GM12878 (cell line): ENCODE data around the gene HSPA1A.

Experiments
- CHD4 ChIP-seq: fragments of 200-600 bp; sonication (generic); IDR thresholded peaks from 2 replicates; pipeline ENCODE4 v1.6.1; 2016; ENCODE audit warnings: mild to moderate bottlenecking
- POLR2A ChIP-seq: IDR thresholded peaks from 2 replicates; pipeline ENCODE4 v1.6.1; 2011; ENCODE audit warnings: low read depth, mild to moderate bottlenecking, low read length
- TF ChIP-seq, protein P1 (sequence below), 3 experiments: IDR thresholded peaks in 2 of 3; conservative IDR thresholded peaks in 1 of 3; 2 replicates each; pipeline ENCODE4 v1.5.1; 2011; ENCODE audit warnings: low read depth in 3 of 3, low read length in 3 of 3, mild to moderate bottlenecking in 3 of 3, control low read depth in 2 of 3, moderate library complexity in 2 of 3, inconsistent platforms in 1 of 3, mixed read lengths in 1 of 3; ENCODE audit not compliant: control insufficient read depth in 2 of 3, insufficient read depth in 1 of 3; ENCODE audit errors: extremely low read depth in 1 of 3
- TF ChIP-seq, protein P2 (sequence below): IDR thresholded peaks from 2 replicates; pipeline ENCODE4 v1.6.1; 2012; ENCODE audit warnings: mild to moderate bottlenecking, low read depth, low read length

DNA sequence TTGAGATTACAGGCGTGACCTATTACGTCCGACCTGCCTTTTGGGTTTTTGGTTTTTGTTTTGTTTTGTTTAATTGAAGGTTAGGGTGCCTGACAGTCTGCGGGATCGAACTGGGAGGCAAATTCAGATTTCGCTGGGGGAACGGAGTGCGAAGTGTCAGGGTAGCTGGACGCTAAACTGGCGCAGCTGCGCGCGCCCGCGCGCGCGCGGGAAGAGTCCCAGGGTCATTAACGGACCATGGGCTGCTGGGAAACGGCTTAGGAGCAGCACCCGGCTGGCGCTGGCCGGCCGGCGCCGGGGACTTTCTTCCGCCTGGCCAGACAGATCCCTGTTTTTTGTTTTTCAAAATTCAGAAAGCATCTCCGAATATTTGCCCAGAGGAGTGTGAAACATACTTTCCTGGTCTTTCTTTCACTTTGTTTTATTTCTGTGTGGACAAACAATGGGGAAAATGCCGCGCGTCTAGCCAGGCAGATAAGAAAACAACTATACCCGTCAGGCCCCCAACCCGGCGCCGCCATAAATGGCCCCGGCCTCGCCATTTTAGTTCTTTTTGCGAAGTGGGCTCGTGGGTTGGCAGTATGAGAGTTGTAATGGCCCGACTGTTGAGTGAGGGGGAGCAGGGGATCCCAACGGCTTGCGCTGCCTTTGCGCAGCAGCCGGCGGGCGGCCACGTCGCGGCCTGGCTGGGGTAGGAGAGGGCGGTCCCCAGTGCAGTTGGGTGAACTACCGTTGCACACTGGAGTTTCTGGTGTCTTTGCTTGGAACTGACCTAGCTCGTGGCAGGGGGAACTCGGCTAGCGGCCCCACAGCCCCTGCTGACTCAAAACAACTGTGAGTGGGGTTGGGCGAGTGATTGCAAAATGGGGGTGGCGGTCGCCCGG, 19.3 kb downstream of the HSPA1A start:
- TF ChIP-seq CHD4 (no peak), POLR2A (peak; percentile 99)
- TF ChIP-seq, protein P1, sequence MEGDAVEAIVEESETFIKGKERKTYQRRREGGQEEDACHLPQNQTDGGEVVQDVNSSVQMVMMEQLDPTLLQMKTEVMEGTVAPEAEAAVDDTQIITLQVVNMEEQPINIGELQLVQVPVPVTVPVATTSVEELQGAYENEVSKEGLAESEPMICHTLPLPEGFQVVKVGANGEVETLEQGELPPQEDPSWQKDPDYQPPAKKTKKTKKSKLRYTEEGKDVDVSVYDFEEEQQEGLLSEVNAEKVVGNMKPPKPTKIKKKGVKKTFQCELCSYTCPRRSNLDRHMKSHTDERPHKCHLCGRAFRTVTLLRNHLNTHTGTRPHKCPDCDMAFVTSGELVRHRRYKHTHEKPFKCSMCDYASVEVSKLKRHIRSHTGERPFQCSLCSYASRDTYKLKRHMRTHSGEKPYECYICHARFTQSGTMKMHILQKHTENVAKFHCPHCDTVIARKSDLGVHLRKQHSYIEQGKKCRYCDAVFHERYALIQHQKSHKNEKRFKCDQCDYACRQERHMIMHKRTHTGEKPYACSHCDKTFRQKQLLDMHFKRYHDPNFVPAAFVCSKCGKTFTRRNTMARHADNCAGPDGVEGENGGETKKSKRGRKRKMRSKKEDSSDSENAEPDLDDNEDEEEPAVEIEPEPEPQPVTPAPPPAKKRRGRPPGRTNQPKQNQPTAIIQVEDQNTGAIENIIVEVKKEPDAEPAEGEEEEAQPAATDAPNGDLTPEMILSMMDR (IDR thresholded peaks at IDR 0.05 in 2 of 3, conservative IDR thresholded peaks at IDR 0.05 in 1 of 3; ENCODE audit: control insufficient read depth in 2 of 3, extremely low read depth in 1 of 3, insufficient read depth in 1 of 3, low read depth in 3 of 3, low read length in 3 of 3) = no peak
- TF ChIP-seq, protein P2, sequence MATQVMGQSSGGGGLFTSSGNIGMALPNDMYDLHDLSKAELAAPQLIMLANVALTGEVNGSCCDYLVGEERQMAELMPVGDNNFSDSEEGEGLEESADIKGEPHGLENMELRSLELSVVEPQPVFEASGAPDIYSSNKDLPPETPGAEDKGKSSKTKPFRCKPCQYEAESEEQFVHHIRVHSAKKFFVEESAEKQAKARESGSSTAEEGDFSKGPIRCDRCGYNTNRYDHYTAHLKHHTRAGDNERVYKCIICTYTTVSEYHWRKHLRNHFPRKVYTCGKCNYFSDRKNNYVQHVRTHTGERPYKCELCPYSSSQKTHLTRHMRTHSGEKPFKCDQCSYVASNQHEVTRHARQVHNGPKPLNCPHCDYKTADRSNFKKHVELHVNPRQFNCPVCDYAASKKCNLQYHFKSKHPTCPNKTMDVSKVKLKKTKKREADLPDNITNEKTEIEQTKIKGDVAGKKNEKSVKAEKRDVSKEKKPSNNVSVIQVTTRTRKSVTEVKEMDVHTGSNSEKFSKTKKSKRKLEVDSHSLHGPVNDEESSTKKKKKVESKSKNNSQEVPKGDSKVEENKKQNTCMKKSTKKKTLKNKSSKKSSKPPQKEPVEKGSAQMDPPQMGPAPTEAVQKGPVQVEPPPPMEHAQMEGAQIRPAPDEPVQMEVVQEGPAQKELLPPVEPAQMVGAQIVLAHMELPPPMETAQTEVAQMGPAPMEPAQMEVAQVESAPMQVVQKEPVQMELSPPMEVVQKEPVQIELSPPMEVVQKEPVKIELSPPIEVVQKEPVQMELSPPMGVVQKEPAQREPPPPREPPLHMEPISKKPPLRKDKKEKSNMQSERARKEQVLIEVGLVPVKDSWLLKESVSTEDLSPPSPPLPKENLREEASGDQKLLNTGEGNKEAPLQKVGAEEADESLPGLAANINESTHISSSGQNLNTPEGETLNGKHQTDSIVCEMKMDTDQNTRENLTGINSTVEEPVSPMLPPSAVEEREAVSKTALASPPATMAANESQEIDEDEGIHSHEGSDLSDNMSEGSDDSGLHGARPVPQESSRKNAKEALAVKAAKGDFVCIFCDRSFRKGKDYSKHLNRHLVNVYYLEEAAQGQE = peak; percentile 50; the same call in 1 of the 2 replicates
